Measurements from ENCODE around the gene PHF21B. TPM values are rescaled to one million over a fixed set of nuclear protein-coding genes. Genes with fewer than 3 reads are reported as not detected.
"Not testable (repeated sequence)": the region's sequence is repeated elsewhere in the genome, so short reads cannot be mapped to it uniquely, and the experiment has no call there.

Gene PHF21B
- total and polyA plus RNA-seq, 5 donors from 2014 or later: not detected

- H3K9me3 Mint-ChIP-seq: no peaks in the 10 kb centered on the region
- H3K36me3 ChIP-seq (ENCODE audit: control insufficient read depth, insufficient read depth, low read length): no peaks in the 10 kb centered on the region
- no peak overlapping the region for H3K4me3 Mint-ChIP-seq
- no peak overlapping the region for H3K27ac ChIP-seq (ENCODE audit: insufficient read depth, low read length, poor library complexity, severe bottlenecking)
- H3K4me1 Mint-ChIP-seq: no peaks in the 10 kb centered on the region
- H3K27me3 Mint-ChIP-seq: peaks cover 6% of the 10 kb centered on the region
- DNase-seq (no peak), ATAC-seq (ENCODE audit: low read depth in 2 of 2) (no peak)
- no peaks in the 10 kb centered on the region for H3K4me1 ChIP-seq (ENCODE audit: control insufficient read depth, insufficient read depth, low read length, poor library complexity, severe bottlenecking)
- H3K9me3 ChIP-seq (ENCODE audit: control insufficient read depth in 2 of 2, low read length in 2 of 2): no peaks in the 10 kb centered on the region
- no peak overlapping the region for H3K4me3 ChIP-seq (ENCODE audit: low read depth, low read length)
- H3K36me3 Mint-ChIP-seq: no peaks in the 10 kb centered on the region
- peak overlapping the region in 1 of 3 donors; percentile 2 for H3K27ac Mint-ChIP-seq
- H3K27me3 ChIP-seq (ENCODE audit: control insufficient read depth, insufficient read depth, low read length): no peaks in the 10 kb centered on the region
Measured at GRCh38 chr22:44924710-44925109, 85.1 kb downstream of the PHF21B start.

- ATAC-seq (ENCODE audit: low read depth in 2 of 2) (no peak), DNase-seq (no peak)
- Histone ChIP-seq H3K27ac (ENCODE audit: insufficient read depth, low read length, poor library complexity, severe bottlenecking) (no peak overlapping the region), H3K9me3 (ENCODE audit: control insufficient read depth in 2 of 2, low read length in 2 of 2) (no peaks in the 10 kb centered on the region), H3K36me3 (ENCODE audit: control insufficient read depth, insufficient read depth, low read length) (no peaks in the 10 kb centered on the region), H3K4me3 (ENCODE audit: low read depth, low read length) (no peak overlapping the region), H3K4me1 (ENCODE audit: control insufficient read depth, insufficient read depth, low read length, poor library complexity, severe bottlenecking) (no peaks in the 10 kb centered on the region), H3K27me3 (ENCODE audit: control insufficient read depth, insufficient read depth, low read length) (no peaks in the 10 kb centered on the region)
- H3K27me3 Mint-ChIP-seq: peaks cover 6% of the 10 kb centered on the region
- H3K36me3 Mint-ChIP-seq: no peaks in the 10 kb centered on the region
- no peak overlapping the region for H3K4me3 Mint-ChIP-seq
- no peaks in the 10 kb centered on the region for H3K4me1 Mint-ChIP-seq
- no peaks in the 10 kb centered on the region for H3K9me3 Mint-ChIP-seq
- H3K27ac Mint-ChIP-seq: no peak overlapping the region
Measured at GRCh38 chr22:44924098-44924497, 85.7 kb downstream of the PHF21B start.

- not testable (repeated sequence) for H3K27me3 Mint-ChIP-seq
Measured at GRCh38 chr22:44921766-44922165, 88.0 kb downstream of the PHF21B start.

GRCh38 chr22:44920183-44920582 is 89.6 kb downstream of the PHF21B start:
- no peaks in the 10 kb centered on the region for H3K4me1 ChIP-seq (ENCODE audit: control insufficient read depth, insufficient read depth, low read length, poor library complexity, severe bottlenecking)
- H3K27me3 ChIP-seq (ENCODE audit: control insufficient read depth, insufficient read depth, low read length): no peaks in the 10 kb centered on the region
- no peak overlapping the region for H3K27ac ChIP-seq (ENCODE audit: insufficient read depth, low read length, poor library complexity, severe bottlenecking)
- no peak overlapping the region for H3K4me3 Mint-ChIP-seq
- ATAC-seq (ENCODE audit: low read depth in 2 of 2) (no peak), DNase-seq (no peak)
- H3K27ac Mint-ChIP-seq: no peak overlapping the region
- H3K4me1 Mint-ChIP-seq: no peaks in the 10 kb centered on the region
- H3K36me3 ChIP-seq (ENCODE audit: control insufficient read depth, insufficient read depth, low read length): no peaks in the 10 kb centered on the region
- peaks cover 6% of the 10 kb centered on the region for H3K27me3 Mint-ChIP-seq
- no peaks in the 10 kb centered on the region for H3K9me3 ChIP-seq (ENCODE audit: control insufficient read depth in 2 of 2, low read length in 2 of 2)
- H3K4me3 ChIP-seq (ENCODE audit: low read depth, low read length): no peak overlapping the region
- H3K36me3 Mint-ChIP-seq: no peaks in the 10 kb centered on the region
- no peaks in the 10 kb centered on the region for H3K9me3 Mint-ChIP-seq

More at GRCh38 chr22:44921766-44922165, 88.0 kb downstream of the PHF21B start:
- not testable (repeated sequence) for H3K27ac ChIP-seq (ENCODE audit: insufficient read depth, low read length, poor library complexity, severe bottlenecking); H3K27me3 ChIP-seq (ENCODE audit: control insufficient read depth, insufficient read depth, low read length); H3K4me1 ChIP-seq (ENCODE audit: control insufficient read depth, insufficient read depth, low read length, poor library complexity, severe bottlenecking); H3K36me3 Mint-ChIP-seq; H3K4me1 Mint-ChIP-seq; H3K27ac Mint-ChIP-seq; ATAC-seq (ENCODE audit: low read depth in 2 of 2); H3K36me3 ChIP-seq (ENCODE audit: control insufficient read depth, insufficient read depth, low read length); H3K4me3 ChIP-seq (ENCODE audit: low read depth, low read length); H3K4me3 Mint-ChIP-seq; H3K9me3 ChIP-seq (ENCODE audit: control insufficient read depth in 2 of 2, low read length in 2 of 2); DNase-seq; H3K9me3 Mint-ChIP-seq

- ATAC-seq (ENCODE audit: low read depth in 2 of 2) (no peak), DNase-seq (no peak)
- Mint-ChIP-seq H3K4me1 (no peaks in the 10 kb centered on the region), H3K27ac (no peak overlapping the region), H3K9me3 (no peaks in the 10 kb centered on the region), H3K27me3 (peaks cover 6% of the 10 kb centered on the region), H3K36me3 (no peaks in the 10 kb centered on the region), H3K4me3 (no peak overlapping the region)
- H3K27ac ChIP-seq (ENCODE audit: insufficient read depth, low read length, poor library complexity, severe bottlenecking): no peak overlapping the region
- no peaks in the 10 kb centered on the region for H3K4me1 ChIP-seq (ENCODE audit: control insufficient read depth, insufficient read depth, low read length, poor library complexity, severe bottlenecking)
- H3K36me3 ChIP-seq (ENCODE audit: control insufficient read depth, insufficient read depth, low read length): no peaks in the 10 kb centered on the region
- H3K9me3 ChIP-seq (ENCODE audit: control insufficient read depth in 2 of 2, low read length in 2 of 2): no peaks in the 10 kb centered on the region
- H3K4me3 ChIP-seq (ENCODE audit: low read depth, low read length): no peak overlapping the region
- no peaks in the 10 kb centered on the region for H3K27me3 ChIP-seq (ENCODE audit: control insufficient read depth, insufficient read depth, low read length)
Measured at GRCh38 chr22:44919691-44920090, 90.1 kb downstream of the PHF21B start.

- H3K27me3 Mint-ChIP-seq: peaks cover 5% of the 10 kb centered on the region
- H3K9me3 Mint-ChIP-seq: no peaks in the 10 kb centered on the region
- no peaks in the 10 kb centered on the region for H3K4me1 Mint-ChIP-seq
- Histone ChIP-seq H3K4me1 (ENCODE audit: control insufficient read depth, insufficient read depth, low read length, poor library complexity, severe bottlenecking) (no peaks in the 10 kb centered on the region), H3K9me3 (ENCODE audit: control insufficient read depth in 2 of 2, low read length in 2 of 2) (no peaks in the 10 kb centered on the region), H3K4me3 (ENCODE audit: low read depth, low read length) (no peak overlapping the region), H3K27ac (ENCODE audit: insufficient read depth, low read length, poor library complexity, severe bottlenecking) (no peak overlapping the region), H3K27me3 (ENCODE audit: control insufficient read depth, insufficient read depth, low read length) (no peaks in the 10 kb centered on the region), H3K36me3 (ENCODE audit: control insufficient read depth, insufficient read depth, low read length) (no peaks in the 10 kb centered on the region)
- no peak for DNase-seq
- no peak overlapping the region for H3K4me3 Mint-ChIP-seq
- no peaks in the 10 kb centered on the region for H3K36me3 Mint-ChIP-seq
- ATAC-seq (ENCODE audit: low read depth in 2 of 2): no peak
- H3K27ac Mint-ChIP-seq: no peak overlapping the region
Measured at GRCh38 chr22:44918925-44919392, 90.8 kb downstream of the PHF21B start.

- ATAC-seq (ENCODE audit: low read depth in 2 of 2) (no peak), DNase-seq (no peak)
- Histone ChIP-seq H3K27ac (ENCODE audit: insufficient read depth, low read length, poor library complexity, severe bottlenecking) (no peak overlapping the region), H3K4me3 (ENCODE audit: low read depth, low read length) (no peak overlapping the region), H3K36me3 (ENCODE audit: control insufficient read depth, insufficient read depth, low read length) (no peaks in the 10 kb centered on the region), H3K9me3 (ENCODE audit: control insufficient read depth in 2 of 2, low read length in 2 of 2) (no peaks in the 10 kb centered on the region), H3K27me3 (ENCODE audit: control insufficient read depth, insufficient read depth, low read length) (no peaks in the 10 kb centered on the region), H3K4me1 (ENCODE audit: control insufficient read depth, insufficient read depth, low read length, poor library complexity, severe bottlenecking) (no peaks in the 10 kb centered on the region)
- no peaks in the 10 kb centered on the region for H3K36me3 Mint-ChIP-seq
- H3K9me3 Mint-ChIP-seq: no peaks in the 10 kb centered on the region
- H3K27ac Mint-ChIP-seq: no peak overlapping the region
- H3K27me3 Mint-ChIP-seq: no peaks in the 10 kb centered on the region
- no peaks in the 10 kb centered on the region for H3K4me1 Mint-ChIP-seq
- no peak overlapping the region for H3K4me3 Mint-ChIP-seq
Measured at GRCh38 chr22:44918166-44918924, 91.5 kb downstream of the PHF21B start.

All from CD4-positive, CD25-positive, alpha-beta regulatory T cell (primary cell).